Endothelial cell (in vitro differentiated cells): ENCODE results near the gene DNAJB13. TPM values are rescaled to one million over a fixed set of nuclear protein-coding genes. Genes with fewer than 3 reads are reported as not detected.

Experiments
- DNase-seq: peaks from one replicate; pipeline ENCODE4 v3.0.0; 2021; ENCODE audit warnings: low spot score
- H3K27ac Mint-ChIP-seq: one replicate; pipeline ENCODE4 v1.8.0; 2021; ENCODE audit warnings: mixed read lengths, inconsistent platforms; ENCODE audit not compliant: unreplicated experiment
- H3K27me3 Mint-ChIP-seq: one replicate; pipeline ENCODE4 v1.8.0; 2021; ENCODE audit warnings: mild to moderate bottlenecking, moderate library complexity, mixed read lengths, inconsistent platforms; ENCODE audit not compliant: unreplicated experiment
- H3K36me3 Mint-ChIP-seq: one replicate; pipeline ENCODE4 v1.8.0; 2021; ENCODE audit warnings: mild to moderate bottlenecking, low read depth, mixed read lengths, inconsistent platforms; ENCODE audit not compliant: unreplicated experiment
- H3K4me1 Mint-ChIP-seq: one replicate; pipeline ENCODE4 v1.8.0; 2021; ENCODE audit warnings: mild to moderate bottlenecking, mixed read lengths, inconsistent platforms; ENCODE audit not compliant: unreplicated experiment
- H3K4me3 Mint-ChIP-seq: one replicate; pipeline ENCODE4 v1.8.0; 2021; ENCODE audit warnings: mild to moderate bottlenecking, mixed read lengths, inconsistent platforms; ENCODE audit not compliant: unreplicated experiment
- H3K9me3 Mint-ChIP-seq: one replicate; pipeline ENCODE4 v1.8.0; 2021; ENCODE audit warnings: mixed read lengths, inconsistent platforms; ENCODE audit not compliant: unreplicated experiment
- total RNA-seq: library from RNA; stranded (reverse); fragmentation: NEBNext Ultra II Directional; extraction: Animal tissue kit (Norgen Biotek cat#: 25700); gene quantifications from one replicate; pipeline ENCODE4 v1.2.1, GENCODE V29; 2021; ENCODE audit not compliant: unreplicated experiment
- TF ChIP-seq, protein P1 (sequence below): fragments of 200-600 bp; sonication (generic); IDR thresholded peaks from one replicate; pipeline ENCODE4 v1.5.0; 2021; ENCODE audit warnings: antibody characterized with exemption; ENCODE audit not compliant: unreplicated experiment

DNAJB13 gene
- total RNA-seq, 1 donor from 2014 or later: 0.36 TPM

DNA sequence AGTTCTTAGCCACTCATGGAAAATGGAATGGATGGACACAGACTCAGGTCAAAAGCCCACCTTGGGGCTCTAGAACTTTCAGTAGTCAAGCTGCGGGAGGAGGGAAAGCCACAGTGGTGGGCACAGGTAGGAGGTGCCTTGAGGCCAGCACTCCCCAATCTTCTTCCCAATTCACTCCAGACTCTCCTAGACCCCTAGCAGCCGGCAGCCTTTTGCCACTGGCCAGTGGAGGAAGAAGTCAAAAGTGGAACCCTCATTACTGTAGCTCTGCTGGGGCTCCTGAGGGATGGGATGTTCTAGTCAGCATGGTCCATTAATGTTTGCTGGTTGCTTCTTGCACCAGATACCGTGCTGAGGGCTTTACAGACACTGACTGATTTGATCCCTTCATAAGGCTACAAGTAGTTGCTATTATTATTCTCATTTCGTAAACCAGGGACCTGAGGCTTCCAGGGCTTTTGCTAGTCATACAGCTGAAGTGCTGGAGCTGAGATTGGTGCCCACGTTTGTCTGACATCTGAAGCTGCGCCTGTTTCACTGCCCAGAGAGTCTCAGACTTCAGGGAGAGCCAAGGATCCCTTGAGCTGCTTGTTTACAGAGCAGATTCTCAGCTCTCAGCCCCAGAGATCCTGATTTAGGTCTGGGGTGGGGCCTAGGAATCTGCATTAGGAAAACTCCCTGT is 57.0 kb downstream of the DNAJB13 start:
- Mint-ChIP-seq H3K4me1 (peaks cover 3% of the 10 kb centered on the region), H3K36me3 (peaks cover 16% of the 10 kb centered on the region), H3K9me3 (no peaks in the 10 kb centered on the region), H3K4me3 (no peak overlapping the region), H3K27me3 (peaks cover 4% of the 10 kb centered on the region), H3K27ac (no peak overlapping the region)
- TF ChIP-seq, protein P1, sequence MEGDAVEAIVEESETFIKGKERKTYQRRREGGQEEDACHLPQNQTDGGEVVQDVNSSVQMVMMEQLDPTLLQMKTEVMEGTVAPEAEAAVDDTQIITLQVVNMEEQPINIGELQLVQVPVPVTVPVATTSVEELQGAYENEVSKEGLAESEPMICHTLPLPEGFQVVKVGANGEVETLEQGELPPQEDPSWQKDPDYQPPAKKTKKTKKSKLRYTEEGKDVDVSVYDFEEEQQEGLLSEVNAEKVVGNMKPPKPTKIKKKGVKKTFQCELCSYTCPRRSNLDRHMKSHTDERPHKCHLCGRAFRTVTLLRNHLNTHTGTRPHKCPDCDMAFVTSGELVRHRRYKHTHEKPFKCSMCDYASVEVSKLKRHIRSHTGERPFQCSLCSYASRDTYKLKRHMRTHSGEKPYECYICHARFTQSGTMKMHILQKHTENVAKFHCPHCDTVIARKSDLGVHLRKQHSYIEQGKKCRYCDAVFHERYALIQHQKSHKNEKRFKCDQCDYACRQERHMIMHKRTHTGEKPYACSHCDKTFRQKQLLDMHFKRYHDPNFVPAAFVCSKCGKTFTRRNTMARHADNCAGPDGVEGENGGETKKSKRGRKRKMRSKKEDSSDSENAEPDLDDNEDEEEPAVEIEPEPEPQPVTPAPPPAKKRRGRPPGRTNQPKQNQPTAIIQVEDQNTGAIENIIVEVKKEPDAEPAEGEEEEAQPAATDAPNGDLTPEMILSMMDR: no peak
- no peak for DNase-seq

- no peak within 1 kb of the TSS for H3K4me3 Mint-ChIP-seq
- no peak within 1 kb of the TSS for H3K27ac Mint-ChIP-seq
- TF ChIP-seq, protein P1: no peak
- no peak for DNase-seq
- H3K9me3 Mint-ChIP-seq: no peaks in the 10 kb centered on the region
- H3K4me1 Mint-ChIP-seq: peaks cover 3% of the 10 kb centered on the region
- H3K27me3 Mint-ChIP-seq: peaks cover 4% of the 10 kb centered on the region
- H3K36me3 Mint-ChIP-seq: peaks cover 11% of the 10 kb centered on the region
These were observed 57.8 kb downstream of the DNAJB13 start, which contains the start of gene UCP3 for GRCh38 chr11:74008373-74009229. TSS of gene UCP3 (minus strand) at chr11:74009085. CDS start at chr11:74007042, 2,043 bp downstream.

GRCh38 chr11:74009230-74009547 is 58.4 kb downstream of the DNAJB13 start:
- no peaks in the 10 kb centered on the region for H3K9me3 Mint-ChIP-seq
- H3K4me1 Mint-ChIP-seq: peaks cover 3% of the 10 kb centered on the region
- no peak overlapping the region for H3K27ac Mint-ChIP-seq
- TF ChIP-seq, protein P1: no peak
- no peak for DNase-seq
- H3K36me3 Mint-ChIP-seq: peaks cover 7% of the 10 kb centered on the region
- no peak overlapping the region for H3K4me3 Mint-ChIP-seq
- H3K27me3 Mint-ChIP-seq: peaks cover 4% of the 10 kb centered on the region

DNA sequence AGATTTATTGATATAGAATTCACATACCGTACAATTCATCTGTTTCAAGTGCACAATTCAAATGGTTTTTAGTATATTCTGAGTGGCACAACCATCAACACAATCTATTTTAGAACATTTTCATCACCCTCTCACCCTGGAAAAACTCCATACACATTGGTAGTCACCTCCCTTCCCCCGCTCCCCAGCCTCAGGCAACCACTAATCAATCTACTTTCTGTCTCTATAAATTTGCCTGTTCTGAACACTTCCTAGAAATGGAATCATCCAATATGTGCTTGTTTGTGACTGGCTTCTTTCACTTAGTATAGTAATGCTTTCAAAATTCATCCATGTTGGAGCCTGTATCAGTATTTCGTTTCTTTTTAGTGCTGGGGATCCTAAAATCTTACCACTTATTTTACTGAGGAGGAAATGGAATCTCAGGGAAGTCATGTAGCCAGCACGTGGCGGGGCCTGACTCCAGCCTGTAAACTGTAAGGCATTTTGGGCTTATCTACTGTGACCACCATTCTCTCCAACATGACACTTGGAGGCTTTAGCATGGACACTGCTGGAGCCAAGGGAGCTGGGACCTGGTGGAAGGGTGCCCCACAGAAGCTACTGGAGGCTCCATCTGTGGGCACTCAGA is 59.0 kb downstream of the DNAJB13 start:
- H3K27me3 Mint-ChIP-seq: peaks cover 4% of the 10 kb centered on the region
- H3K4me3 Mint-ChIP-seq: no peak overlapping the region
- TF ChIP-seq, protein P1: no peak
- no peak for DNase-seq
- no peak overlapping the region for H3K27ac Mint-ChIP-seq
- no peaks in the 10 kb centered on the region for H3K9me3 Mint-ChIP-seq
- peaks cover 7% of the 10 kb centered on the region for H3K36me3 Mint-ChIP-seq
- peaks cover 3% of the 10 kb centered on the region for H3K4me1 Mint-ChIP-seq
